Psoas muscle (tissue), 8 donors: ENCODE results near the gene PCDH9. TPM values are rescaled to one million over a fixed set of nuclear protein-coding genes. Genes with fewer than 3 reads are reported as not detected.

Source experiments
- ATAC-seq, 4 donors: fragments of 200-7000 bp; cut with Tn5 transposase; one replicate each; pipeline ENCODE4 v1.9.1; 2020; ENCODE audit warnings: moderate library complexity in 3 of 4, mild to moderate bottlenecking in 2 of 4
- DNase-seq, 2 donors: peaks; one replicate each; pipeline ENCODE4 v3.0.0-alpha.2; 2020
- H3K27ac ChIP-seq: fragments of 200-600 bp; one replicate; pipeline ENCODE4 v1.8.0; 2022
- H3K27me3 ChIP-seq, 3 donors: fragments of 200-600 bp in 1 of 3; one replicate each; pipeline versions ENCODE4 v1.6.1 to v1.8.0; 2013 to 2022; ENCODE audit warnings: low read length in 2 of 3, mild to moderate bottlenecking in 2 of 3, moderate library complexity in 1 of 3; ENCODE audit not compliant: insufficient read depth in 3 of 3
- H3K36me3 ChIP-seq, 2 donors: fragments of 200-600 bp in 1 of 2; one replicate each; pipeline versions ENCODE4 v1.6.1 to v1.8.0; 2013 to 2022; ENCODE audit warnings: low read depth in 1 of 2, mild to moderate bottlenecking in 1 of 2, moderate library complexity in 1 of 2; ENCODE audit not compliant: insufficient read depth in 1 of 2
- H3K4me1 ChIP-seq: fragments of 200-600 bp; one replicate; pipeline ENCODE4 v1.8.0; 2022
- H3K4me3 ChIP-seq: fragments of 200-600 bp; one replicate; pipeline ENCODE4 v1.8.0; 2022; ENCODE audit warnings: mild to moderate bottlenecking
- H3K9me3 ChIP-seq: fragments of 200-600 bp; one replicate; pipeline ENCODE4 v1.8.0; 2022
- WGBS, 3 donors: extraction: QIAGEN DNeasy Blood & Tissue Kit; methylation state at CpG; one replicate each; pipeline versions ENCODE4 v1.1.6 to v1.1.7; 2013; 5-methylcytosine and 5-hydroxymethylcytosine counted together
- intact Hi-C, 2 donors: fragments of 100-400 bp; cut with DNase I; formaldehyde crosslinking; loops; one replicate each; pipeline versions ENCODE4 v1.11.0 to v1.14.2; 2022
- polyA plus RNA-seq, 3 donors: library from polyadenylated mRNA; stranded (reverse); fragments of 200-250 nt; gene quantifications; one replicate each; pipeline ENCODE4 v1.2.3, GENCODE V29; 2013
- total RNA-seq, 4 donors: library from RNA; stranded (reverse); fragmentation: NEBNext Ultra II Directional in 2 of 4; extraction: Animal tissue kit (Norgen Biotek cat#: 25700) in 2 of 4; gene quantifications; one replicate each; pipeline versions ENCODE4 v1.2.1 to v1.2.4, GENCODE V29; 2021 to 2023
- TF ChIP-seq, protein P1 (sequence below): fragments of 200-600 bp; IDR thresholded peaks from one replicate; pipeline ENCODE4 v1.8.0; 2022; ENCODE audit warnings: antibody characterized with exemption
- donor health status: healthy with polysubstance abuse.
- donor health status: DM: no; HTN: no; CAD: no; lungs with moderate emphysema.
- donor health status: Bipolar disorder and iron deficiency.
- donor health status: healthy.
- donor health status: DM: yes; HTN: yes; CAD: no.
- donor health status: DM: no; HTN: no; CAD: no.
- donor health status: DM: no; HTN: no; CAD: no.
- donor health status: DM: yes; HTN: yes; CAD: no.

Gene PCDH9
- total and polyA plus RNA-seq, 7 donors = 0.27 to 4.9 (median 2.1) TPM

- no peaks in the 10 kb centered on the region for H3K36me3 ChIP-seq
- no peak for DNase-seq
- intact Hi-C loops = no loop called here
- no peak overlapping the region for H3K27ac ChIP-seq
- TF ChIP-seq, protein P1, sequence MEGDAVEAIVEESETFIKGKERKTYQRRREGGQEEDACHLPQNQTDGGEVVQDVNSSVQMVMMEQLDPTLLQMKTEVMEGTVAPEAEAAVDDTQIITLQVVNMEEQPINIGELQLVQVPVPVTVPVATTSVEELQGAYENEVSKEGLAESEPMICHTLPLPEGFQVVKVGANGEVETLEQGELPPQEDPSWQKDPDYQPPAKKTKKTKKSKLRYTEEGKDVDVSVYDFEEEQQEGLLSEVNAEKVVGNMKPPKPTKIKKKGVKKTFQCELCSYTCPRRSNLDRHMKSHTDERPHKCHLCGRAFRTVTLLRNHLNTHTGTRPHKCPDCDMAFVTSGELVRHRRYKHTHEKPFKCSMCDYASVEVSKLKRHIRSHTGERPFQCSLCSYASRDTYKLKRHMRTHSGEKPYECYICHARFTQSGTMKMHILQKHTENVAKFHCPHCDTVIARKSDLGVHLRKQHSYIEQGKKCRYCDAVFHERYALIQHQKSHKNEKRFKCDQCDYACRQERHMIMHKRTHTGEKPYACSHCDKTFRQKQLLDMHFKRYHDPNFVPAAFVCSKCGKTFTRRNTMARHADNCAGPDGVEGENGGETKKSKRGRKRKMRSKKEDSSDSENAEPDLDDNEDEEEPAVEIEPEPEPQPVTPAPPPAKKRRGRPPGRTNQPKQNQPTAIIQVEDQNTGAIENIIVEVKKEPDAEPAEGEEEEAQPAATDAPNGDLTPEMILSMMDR = no peak
- H3K4me3 ChIP-seq = no peak overlapping the region
- H3K4me1 ChIP-seq = no peaks in the 10 kb centered on the region
- 74 to 81% (median 77%) methylated on average over 3 of the region's 3 CpGs for WGBS, 3 donors
- no peaks in the 10 kb centered on the region for H3K27me3 ChIP-seq
- H3K9me3 ChIP-seq = no peaks in the 10 kb centered on the region
- no peak for ATAC-seq
Measured at GRCh38 chr13:66933527-66933926, 296.6 kb downstream of the PCDH9 start.

DNA sequence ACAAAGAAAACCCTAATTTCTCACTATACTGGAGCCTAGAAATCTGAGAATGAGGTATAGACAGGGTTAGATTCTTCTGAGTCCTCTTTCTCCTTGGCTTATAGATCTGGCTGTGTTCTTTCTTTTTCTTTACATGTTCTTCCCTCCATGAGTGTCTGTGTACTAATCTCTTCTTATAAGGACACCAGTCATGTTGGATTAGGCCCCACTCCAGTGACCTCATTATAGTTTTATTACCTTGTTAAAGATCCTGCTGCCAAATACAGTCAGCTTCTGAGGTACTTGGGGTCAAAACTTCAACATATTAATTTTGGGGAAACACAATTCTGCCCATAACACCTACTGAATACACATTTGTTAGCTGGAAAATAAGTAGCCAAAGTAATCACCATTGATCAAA, 302.6 kb downstream of the PCDH9 start:
- no peak overlapping the region for H3K27ac ChIP-seq
- no peaks in the 10 kb centered on the region for H3K9me3 ChIP-seq
- TF ChIP-seq, protein P1 = no peak
- H3K4me3 ChIP-seq = no peak overlapping the region
- no peak for ATAC-seq
- intact Hi-C loops = no loop called here
- H3K36me3 ChIP-seq = no peaks in the 10 kb centered on the region
- H3K27me3 ChIP-seq = no peaks in the 10 kb centered on the region
- no peak for DNase-seq
- H3K4me1 ChIP-seq = no peaks in the 10 kb centered on the region

GRCh38 chr13:66926851-66927524, 303.1 kb downstream of the PCDH9 start:
- Histone ChIP-seq H3K27ac (no peak overlapping the region), H3K27me3 (no peaks in the 10 kb centered on the region), H3K9me3 (no peaks in the 10 kb centered on the region), H3K36me3 (no peaks in the 10 kb centered on the region), H3K4me1 (no peaks in the 10 kb centered on the region), H3K4me3 (no peak overlapping the region)
- TF ChIP-seq, protein P1 = no peak
- ATAC-seq (no peak), DNase-seq (no peak)
- intact Hi-C loops = no loop called here
- 82 to 87% (median 86%) methylated on average over 6 of the region's 6 CpGs for WGBS, 3 donors

DNA sequence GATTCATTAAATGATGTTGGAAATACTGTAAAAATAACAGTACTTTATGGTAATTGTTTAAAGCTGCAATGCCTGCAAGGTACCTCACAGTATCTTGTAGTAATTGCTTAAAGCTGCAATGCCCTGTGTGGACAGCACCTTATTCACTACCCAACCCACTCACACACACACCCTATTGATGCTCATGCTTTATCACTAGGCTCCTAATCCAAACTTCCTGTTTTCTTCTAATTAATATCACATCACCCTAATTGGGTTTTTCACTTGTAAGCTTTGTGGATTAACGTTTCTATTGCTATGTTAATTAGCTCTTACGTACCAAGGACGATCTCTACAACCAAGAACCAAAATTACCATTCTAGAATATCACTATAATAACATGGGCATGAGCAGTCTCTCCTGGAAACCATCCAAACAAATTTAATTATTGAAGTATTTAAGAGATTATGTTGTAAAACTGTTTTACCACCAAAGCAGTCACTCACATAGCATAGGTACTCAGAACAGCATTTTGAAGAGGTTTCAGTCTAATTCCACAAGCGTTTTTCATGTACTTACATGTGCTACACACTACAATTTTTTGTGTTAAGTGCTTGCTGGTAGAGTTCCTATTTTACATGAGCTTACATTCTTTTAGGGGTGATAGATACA, 303.8 kb downstream of the PCDH9 start:
- intact Hi-C loops = no loop called here
- Histone ChIP-seq H3K4me1 (no peaks in the 10 kb centered on the region), H3K9me3 (no peaks in the 10 kb centered on the region), H3K27me3 (no peaks in the 10 kb centered on the region), H3K4me3 (no peak overlapping the region), H3K36me3 (no peaks in the 10 kb centered on the region), H3K27ac (no peak overlapping the region)
- ATAC-seq = no peak
- WGBS, 3 donors = 72 to 78% (median 72%) methylated on average over 4 of the region's 4 CpGs
- no peak for DNase-seq
- TF ChIP-seq, protein P1 = no peak

- Histone ChIP-seq H3K27ac (no peak overlapping the region), H3K36me3 (no peaks in the 10 kb centered on the region), H3K9me3 (no peaks in the 10 kb centered on the region), H3K27me3 (no peaks in the 10 kb centered on the region), H3K4me1 (no peaks in the 10 kb centered on the region), H3K4me3 (no peak overlapping the region)
- WGBS, 3 donors = 77 to 80% (median 78%) methylated on average over 1 of the region's 1 CpG
- DNase-seq = no peak
- no peak for ATAC-seq
- TF ChIP-seq, protein P1 = no peak
- intact Hi-C loops = no loop called here
Measured at GRCh38 chr13:66922444-66922843, 307.7 kb downstream of the PCDH9 start.
